GM12878 (cell line): ENCODE measurements around the gene CASP12. TPM values are rescaled to one million over a fixed set of nuclear protein-coding genes. Genes with fewer than 3 reads are reported as not detected.
A peak's percentile ranks its signal among the peaks of the same experiment; 100 is the strongest.

ENCODE experiments used
- ATAC-seq: fragments of 200-7000 bp; cut with Tn5 transposase; 3 replicates; pipeline ENCODE4 v1.9.1; 2020; ENCODE audit warnings: mild to moderate bottlenecking, moderate library complexity
- BruUV-seq: library from RNA; stranded (reverse); fragments of 400-500 nt; replicated peaks from 2 replicates; lab custom pipeline; 2021; lab: Mats Ljungman, UMichigan
- CTCF ChIA-PET: fragments of 300-600 bp; sonication (Branson Sonifier 250); formaldehyde crosslinking; extraction: SDS; loops from one replicate; lab custom pipeline; 2021; ENCODE audit warnings: inconsistent platforms; lab: Yijun Ruan, JAX
- POLR2A ChIA-PET: fragments of 350-600 bp; formaldehyde crosslinking; extraction: SDS; loops from one replicate; lab custom pipeline; 2021; ENCODE audit warnings: inconsistent platforms; lab: Charles Lee
- RAD21 ChIA-PET: fragments of 300-600 bp; sonication (Branson Sonifier 250); formaldehyde crosslinking; loops from one replicate; lab custom pipeline; 2023; ENCODE audit warnings: antibody characterized with exemption; ENCODE audit not compliant: unreplicated experiment; lab: Charles Lee
- SMC1A ChIA-PET: fragments of 300-600 bp; sonication (Branson Sonifier 250); formaldehyde crosslinking; loops from one replicate; lab custom pipeline; 2023; ENCODE audit not compliant: unreplicated experiment, uncharacterized antibody; lab: Charles Lee
- DNase-seq: peaks from one replicate; pipeline ENCODE4 v3.0.0-alpha.2; 2011; ENCODE audit warnings: low read depth, low spot score
- FAIRE-seq: peaks from 3 replicates; lab custom pipeline; 2011; peaks lifted over from hg19 to GRCh38; lab: Jason Lieb, UNC
- H2AFZ ChIP-seq: 2 replicates; pipeline ENCODE4 v1.6.0; 2011; ENCODE audit warnings: low read depth, low read length, control low read depth; ENCODE audit not compliant: control insufficient read depth
- H3K27ac ChIP-seq: 2 replicates; pipeline ENCODE4 v1.5.1; 2011; ENCODE audit warnings: control low read depth; ENCODE audit not compliant: control insufficient read depth, insufficient read depth
- H3K27me3 ChIP-seq, 2 experiments: replicated peaks in 1 of 2; 2 replicates each; pipeline versions ENCODE4 v1.6.0 to v1.6.1; 2011; ENCODE audit warnings: low read length in 1 of 2; ENCODE audit not compliant: control insufficient read depth in 2 of 2, insufficient read depth in 2 of 2
- H3K36me3 ChIP-seq, 2 experiments: 2 replicates each; pipeline ENCODE4 v1.5.1; 2011; ENCODE audit warnings: low read length in 1 of 2; ENCODE audit not compliant: control insufficient read depth in 2 of 2, insufficient read depth in 2 of 2
- H3K4me1 ChIP-seq: 2 replicates; pipeline ENCODE4 v1.6.1; 2011; ENCODE audit warnings: mild to moderate bottlenecking, low read length, moderate library complexity, mixed read lengths; ENCODE audit not compliant: control insufficient read depth, insufficient read depth
- H3K4me2 ChIP-seq: 2 replicates; pipeline ENCODE4 v1.6.0; 2011; ENCODE audit warnings: control low read depth; ENCODE audit not compliant: control insufficient read depth, insufficient read depth
- H3K4me3 ChIP-seq: fragments of 200-600 bp; sonication (generic); 2 replicates; pipeline ENCODE4 v1.5.1; 2016
- H3K79me2 ChIP-seq: 2 replicates; pipeline ENCODE4 v1.6.0; 2011; ENCODE audit warnings: low read length; ENCODE audit not compliant: control insufficient read depth, insufficient read depth
- H3K9ac ChIP-seq: 2 replicates; pipeline ENCODE4 v1.8.0; 2011; ENCODE audit warnings: low read length, control low read depth, mixed read lengths; ENCODE audit not compliant: control insufficient read depth, insufficient read depth
- H3K9me3 ChIP-seq: replicated peaks from 3 replicates; pipeline ENCODE4 v1.5.1; 2011; ENCODE audit warnings: mild to moderate bottlenecking, low read length; ENCODE audit not compliant: control insufficient read depth, insufficient read depth
- H4K20me1 ChIP-seq: 2 replicates; pipeline ENCODE4 v1.6.0; 2011; ENCODE audit not compliant: control insufficient read depth, insufficient read depth
- BRCA1 ChIP-seq: IDR thresholded peaks from 2 replicates; pipeline ENCODE4 v1.6.1; 2011; ENCODE audit warnings: low read depth, low read length, improper control_type of control experiment
- CTCF ChIP-seq, 3 experiments: IDR thresholded peaks in 2 of 3; conservative IDR thresholded peaks in 1 of 3; 2 replicates each; pipeline ENCODE4 v1.5.1; 2011; ENCODE audit warnings: low read depth in 3 of 3, low read length in 3 of 3, mild to moderate bottlenecking in 3 of 3, control low read depth in 2 of 3, moderate library complexity in 2 of 3, inconsistent platforms in 1 of 3, mixed read lengths in 1 of 3; ENCODE audit not compliant: control insufficient read depth in 2 of 3, insufficient read depth in 1 of 3; ENCODE audit errors: extremely low read depth in 1 of 3
- ELK1 ChIP-seq: IDR thresholded peaks from 2 replicates; pipeline ENCODE4 v1.6.1; 2012; ENCODE audit warnings: low read depth, low read length, improper control_type of control experiment
- GATAD2B ChIP-seq: fragments of 450-650 bp; conservative IDR thresholded peaks from 2 replicates; pipeline ENCODE4 v1.6.1; 2017; ENCODE audit warnings: low read depth, mild to moderate bottlenecking, moderate library complexity
- KLF5 ChIP-seq: fragments of 450-650 bp; IDR thresholded peaks from 2 replicates; pipeline ENCODE4 v1.6.1; 2014; ENCODE audit warnings: mild to moderate bottlenecking; ENCODE audit not compliant: partially characterized antibody
- NKRF ChIP-seq: fragments of 450-650 bp; conservative IDR thresholded peaks from 2 replicates; pipeline ENCODE4 v1.6.1; 2017; ENCODE audit warnings: mild to moderate bottlenecking, moderate library complexity
- NRF1 ChIP-seq: conservative IDR thresholded peaks from 2 replicates; pipeline ENCODE4 v1.6.1; 2011; ENCODE audit warnings: mild to moderate bottlenecking, low read depth, low read length, improper control_type of control experiment
- POLR2AphosphoS2 ChIP-seq: IDR thresholded peaks from 2 replicates; pipeline ENCODE4 v1.6.1; 2011; ENCODE audit warnings: low read depth, mild to moderate bottlenecking, low read length, improper control_type of control experiment, moderate library complexity
- RAD21 ChIP-seq: IDR thresholded peaks from 2 replicates; pipeline ENCODE4 v1.6.1; 2011; ENCODE audit warnings: mild to moderate bottlenecking, low read depth, low read length, moderate library complexity; ENCODE audit not compliant: insufficient read depth
- SMC3 ChIP-seq: IDR thresholded peaks from 2 replicates; pipeline ENCODE4 v1.6.1; 2011; ENCODE audit warnings: low read length, improper control_type of control experiment, borderline replicate concordance
- SUZ12 ChIP-seq: fragments of 200-600 bp; sonication (generic); IDR thresholded peaks from one replicate; pipeline ENCODE4 v1.6.1; 2018; ENCODE audit warnings: antibody characterized with exemption, mild to moderate bottlenecking; ENCODE audit not compliant: unreplicated experiment
- WGBS: methylation state at CpG from one replicate; pipeline ENCODE4 v1.1.6; 2016; ENCODE audit warnings: low lambda C conversion rate; ENCODE audit not compliant: insufficient replicate concordance, insufficient coverage; ENCODE audit errors: missing lambda C conversion rate; 5-methylcytosine and 5-hydroxymethylcytosine counted together
- in situ Hi-C: fragments of 300-500 bp; cut with MboI; formaldehyde crosslinking; loops from 9 replicates; pipeline ENCODE4 v1.14.3; 2018; ENCODE audit warnings: mixed read lengths
- intact Hi-C: fragments of 100-400 bp; cut with micrococcal nuclease; formaldehyde crosslinking; loops from one replicate; pipeline ENCODE4 v1.14.2; 2022; ENCODE audit not compliant: unreplicated experiment
- polyA plus RNA-seq, 11 experiments: library from polyadenylated mRNA; depleted of rRNA in 4 of 11; unstranded in 6 of 11; stranded (reverse) in 5 of 11; fragments of >200 nt; fragmentation: Nextera tagmentation in 4 of 11; fragmentation: Illumina TruSeq in 1 of 11; extraction: Ambion mirVana in 4 of 11; extraction: Trizol in 1 of 11; gene quantifications; 1 replicate in 1 of 11; 2 replicates in 10 of 11; pipeline versions ENCODE4 v1.2.1 to v1.2.3, GENCODE V29; 2011 to 2016; ENCODE audit warnings: inconsistent platforms in 2 of 11, missing spikeins in 2 of 11, low read depth in 1 of 11
- total RNA-seq, 4 experiments: library from RNA; depleted of rRNA in 3 of 4; stranded (reverse); fragments of >200 nt in 3 of 4; fragmentation: Illumina TruSeq in 1 of 4; extraction: Trizol in 1 of 4; gene quantifications; 2 replicates each; pipeline versions ENCODE4 v1.2.1 to v1.2.3, GENCODE V29; 2013 to 2021

Gene CASP12
- total and polyA plus RNA-seq, 10 of the 15 experiments (the other 5 are each of a cell fraction or from before 2014, with no cell fraction given), result 0.10 to 0.14 TPM; not detected in 8

- ChIA-PET SMC1A (interaction anchor here (0.7 to 2.5 kb wide), 6 partner anchors 18 to 373 kb away, joined by 3 to 7 read pairs (median 4); partner anchors contain the start of gene CASP4), RAD21 (interaction anchor here (1.8 to 2.1 kb wide), 2 partner anchors 11 to 20 kb away, joined by 5 read pairs; no protein-coding TSS in a partner anchor), POLR2A (no interaction called here), CTCF (interaction anchor here (0.6 to 4.4 kb wide), 15 partner anchors 8 to 916 kb away, joined by 3 to 25 read pairs (median 4); partner anchors contain the start of gene CASP4)
- Histone ChIP-seq H3K36me3 (peaks cover 0 to 25% of the 10 kb centered on the region in 2 experiments; a peak in 2 of 4 replicates), H2AFZ (no peak overlapping the region), H3K4me3 (no peak overlapping the region), H3K4me1 (no peaks in the 10 kb centered on the region), H3K27me3 (no peaks in the 10 kb centered on the region), H3K9me3 (no peaks in the 10 kb centered on the region), H3K27ac (no peak overlapping the region), H4K20me1 (no peaks in the 10 kb centered on the region), H3K9ac (no peak overlapping the region), H3K79me2 (no peaks in the 10 kb centered on the region), H3K4me2 (no peak overlapping the region)
- TF ChIP-seq BRCA1 (no peak), SMC3 (peak; percentile 54; the same call in 1 of the 2 replicates), KLF5 (no peak), RAD21 (peak; percentile 52), NKRF (no peak), CTCF (IDR thresholded peaks at IDR 0.05 in 2 of 3, conservative IDR thresholded peaks at IDR 0.05 in 1 of 3; ENCODE audit: control insufficient read depth in 2 of 3, extremely low read depth in 1 of 3, insufficient read depth in 1 of 3, low read depth in 3 of 3, low read length in 3 of 3) (peak; percentile 51 to 53 (median 53)), NRF1 (no peak), ELK1 (no peak), SUZ12 (no peak), POLR2AphosphoS2 (no peak), GATAD2B (no peak)
- ATAC-seq, result peak; percentile 97
- intact Hi-C loops (loop anchor here (5.0 kb wide), 2 partner anchors 55 to 915 kb away; no protein-coding TSS in a partner anchor), in situ Hi-C loops (no loop called here)
- peak; percentile 27 for DNase-seq
- peak; percentile 62 for FAIRE-seq
- 0% methylated on average over 2 of the region's 2 CpGs for WGBS
- no TSS peak for BruUV-seq
These were observed 48.6 kb upstream of the CASP12 start for GRCh38 chr11:104946907-104947306.
